Natural killer cell treated with Interleukin-12 subunit alpha and Interleukin-12 subunit beta and Interleukin-15 and Interleukin-18, amount 100 ng/mL, for 72 hours (primary cell): Measurements from ENCODE around the gene TMCC3. TPM values are rescaled to one million over a fixed set of nuclear protein-coding genes. Genes with fewer than 3 reads are reported as not detected.

Source experiments
- ATAC-seq, 2 donors: fragments of 150-1000 bp; cut with Tn5 transposase in 1 of 2; sonication (Bioruptor Pico), chemical (Tn5 transposase) in 1 of 2; 2 replicates each; pipeline ENCODE4 v1.10.0; 2021
- DNase-seq: peaks from one replicate; pipeline ENCODE4 v3.0.0; 2022; ENCODE audit warnings: low spot score
- H3K27ac Mint-ChIP-seq, 2 donors: 1 replicate in 1 of 2; 2 replicates in 1 of 2; pipeline ENCODE4 v1.8.0; 2022; ENCODE audit warnings: mixed read lengths in 2 of 2, mild to moderate bottlenecking in 1 of 2, moderate library complexity in 1 of 2
- H3K27me3 Mint-ChIP-seq, 2 donors: 1 replicate in 1 of 2; 2 replicates in 1 of 2; pipeline ENCODE4 v1.8.0; 2022; ENCODE audit warnings: mixed read lengths in 2 of 2
- H3K36me3 Mint-ChIP-seq: one replicate; pipeline ENCODE4 v1.8.0; 2022; ENCODE audit warnings: mixed read lengths
- H3K4me1 Mint-ChIP-seq, 2 donors: 1 replicate in 1 of 2; 2 replicates in 1 of 2; pipeline ENCODE4 v1.8.0; 2022; ENCODE audit warnings: low read depth in 2 of 2, mixed read lengths in 2 of 2, mild to moderate bottlenecking in 1 of 2
- H3K4me3 Mint-ChIP-seq: one replicate; pipeline ENCODE4 v1.8.0; 2022; ENCODE audit warnings: mixed read lengths
- H3K9me3 Mint-ChIP-seq: 2 replicates; pipeline ENCODE4 v1.8.0; 2022; ENCODE audit warnings: mixed read lengths
- total RNA-seq, 2 donors: library from RNA; stranded (reverse); gene quantifications; one replicate each; pipeline ENCODE4 v1.2.3, GENCODE V29; 2022

Gene TMCC3
- total RNA-seq, 2 donors from 2014 or later, result 1.8 to 3.5 TPM

- no peak for DNase-seq
- Mint-ChIP-seq H3K4me1 (peaks cover 46 to 48% of the 10 kb centered on the region in 2 donors), H3K36me3 (no peaks in the 10 kb centered on the region), H3K27ac (no peak overlapping the region), H3K27me3 (no peaks in the 10 kb centered on the region), H3K4me3 (no peak overlapping the region), H3K9me3 (no peaks in the 10 kb centered on the region)
- no peak for ATAC-seq
Measured at GRCh38 chr12:94679554-94680195, 29.3 kb upstream of the TMCC3 start.

- Mint-ChIP-seq H3K4me1 (peaks cover 49 to 50% of the 10 kb centered on the region in 2 donors), H3K27me3 (no peaks in the 10 kb centered on the region), H3K36me3 (no peaks in the 10 kb centered on the region), H3K27ac (peak overlapping the region; percentile 50 to 64), H3K9me3 (no peaks in the 10 kb centered on the region), H3K4me3 (peak overlapping the region; percentile 48)
- DNase-seq (no peak), ATAC-seq (no peak)
Measured at GRCh38 chr12:94678849-94679248, 28.5 kb upstream of the TMCC3 start.

- H3K27ac Mint-ChIP-seq, result peak overlapping the region; percentile 68 to 82
- no peaks in the 10 kb centered on the region for H3K9me3 Mint-ChIP-seq
- DNase-seq, result no peak
- peaks cover 45 to 49% of the 10 kb centered on the region in 2 donors for H3K4me1 Mint-ChIP-seq
- H3K4me3 Mint-ChIP-seq, result peak overlapping the region; percentile 37
- H3K27me3 Mint-ChIP-seq, result no peaks in the 10 kb centered on the region
- no peaks in the 10 kb centered on the region for H3K36me3 Mint-ChIP-seq
- no peak for ATAC-seq
Measured at GRCh38 chr12:94678379-94678778, 28.0 kb upstream of the TMCC3 start.

- ATAC-seq (no peak), DNase-seq (no peak)
- Mint-ChIP-seq H3K36me3 (no peaks in the 10 kb centered on the region), H3K27me3 (no peaks in the 10 kb centered on the region), H3K27ac (peak overlapping the region; percentile 68 to 82), H3K9me3 (no peaks in the 10 kb centered on the region), H3K4me3 (peak overlapping the region; percentile 37), H3K4me1 (peaks cover 40 to 43% of the 10 kb centered on the region in 2 donors)
Measured at GRCh38 chr12:94677778-94678177, 27.4 kb upstream of the TMCC3 start.

GRCh38 chr12:94676922-94677321 is 26.6 kb upstream of the TMCC3 start:
- ATAC-seq, result no peak
- no peaks in the 10 kb centered on the region for H3K9me3 Mint-ChIP-seq
- no peaks in the 10 kb centered on the region for H3K36me3 Mint-ChIP-seq
- H3K27ac Mint-ChIP-seq, result peak overlapping the region; percentile 82 to 91
- peaks cover 39 to 40% of the 10 kb centered on the region in 2 donors for H3K4me1 Mint-ChIP-seq
- H3K27me3 Mint-ChIP-seq, result no peaks in the 10 kb centered on the region
- H3K4me3 Mint-ChIP-seq, result peak overlapping the region; percentile 83
- no peak for DNase-seq

GRCh38 chr12:94676031-94676641 is 25.8 kb upstream of the TMCC3 start:
- Mint-ChIP-seq H3K27ac (peak overlapping the region; percentile 82 to 91), H3K27me3 (no peaks in the 10 kb centered on the region), H3K4me3 (peak overlapping the region; percentile 83), H3K9me3 (no peaks in the 10 kb centered on the region), H3K36me3 (no peaks in the 10 kb centered on the region), H3K4me1 (peaks cover 39 to 44% of the 10 kb centered on the region in 2 donors)
- peak; percentile 74 for DNase-seq
- peak; percentile 93 to 97 for ATAC-seq

GRCh38 chr12:94674835-94675234 is 24.5 kb upstream of the TMCC3 start:
- DNase-seq (no peak), ATAC-seq (no peak)
- no peaks in the 10 kb centered on the region for H3K9me3 Mint-ChIP-seq
- H3K4me1 Mint-ChIP-seq, result peaks cover 35 to 46% of the 10 kb centered on the region in 2 donors
- H3K4me3 Mint-ChIP-seq, result peak overlapping the region; percentile 26
- no peaks in the 10 kb centered on the region for H3K36me3 Mint-ChIP-seq
- H3K27ac Mint-ChIP-seq, result peak overlapping the region; percentile 54 to 61
- no peaks in the 10 kb centered on the region for H3K27me3 Mint-ChIP-seq

- Mint-ChIP-seq H3K27me3 (no peaks in the 10 kb centered on the region), H3K27ac (peak overlapping the region; percentile 54 to 61), H3K4me3 (no peak overlapping the region), H3K36me3 (no peaks in the 10 kb centered on the region), H3K9me3 (no peaks in the 10 kb centered on the region), H3K4me1 (peaks cover 35 to 44% of the 10 kb centered on the region in 2 donors)
- no peak for DNase-seq
- ATAC-seq, result no peak
Measured at GRCh38 chr12:94674051-94674451, 23.7 kb upstream of the TMCC3 start.

GRCh38 chr12:94673496-94673895 is 23.1 kb upstream of the TMCC3 start:
- Mint-ChIP-seq H3K9me3 (no peaks in the 10 kb centered on the region), H3K36me3 (no peaks in the 10 kb centered on the region), H3K27me3 (no peaks in the 10 kb centered on the region), H3K4me3 (no peak overlapping the region), H3K27ac (no peak overlapping the region), H3K4me1 (peaks cover 32 to 40% of the 10 kb centered on the region in 2 donors)
- DNase-seq (no peak), ATAC-seq (no peak)

GRCh38 chr12:94671917-94672316 is 21.6 kb upstream of the TMCC3 start:
- Mint-ChIP-seq H3K36me3 (no peaks in the 10 kb centered on the region), H3K4me1 (peaks cover 19 to 27% of the 10 kb centered on the region in 2 donors), H3K4me3 (no peak overlapping the region), H3K9me3 (no peaks in the 10 kb centered on the region), H3K27ac (no peak overlapping the region), H3K27me3 (no peaks in the 10 kb centered on the region)
- no peak for DNase-seq
- no peak for ATAC-seq

GRCh38 chr12:94670898-94671297 is 20.5 kb upstream of the TMCC3 start:
- ATAC-seq (no peak), DNase-seq (no peak)
- peaks cover 9 to 17% of the 10 kb centered on the region in 2 donors for H3K4me1 Mint-ChIP-seq
- no peak overlapping the region for H3K4me3 Mint-ChIP-seq
- no peaks in the 10 kb centered on the region for H3K9me3 Mint-ChIP-seq
- H3K27ac Mint-ChIP-seq, result no peak overlapping the region
- H3K27me3 Mint-ChIP-seq, result no peaks in the 10 kb centered on the region
- H3K36me3 Mint-ChIP-seq, result no peaks in the 10 kb centered on the region

GRCh38 chr12:94670075-94670474 is 19.7 kb upstream of the TMCC3 start:
- Mint-ChIP-seq H3K4me3 (no peak overlapping the region), H3K4me1 (peaks cover 5 to 12% of the 10 kb centered on the region in 2 donors), H3K27ac (no peak overlapping the region), H3K36me3 (no peaks in the 10 kb centered on the region), H3K27me3 (no peaks in the 10 kb centered on the region), H3K9me3 (no peaks in the 10 kb centered on the region)
- ATAC-seq, result no peak
- no peak for DNase-seq

- Mint-ChIP-seq H3K27me3 (no peaks in the 10 kb centered on the region), H3K4me3 (no peak overlapping the region), H3K4me1 (peaks cover 0 to 6% of the 10 kb centered on the region in 2 donors), H3K9me3 (no peaks in the 10 kb centered on the region), H3K36me3 (no peaks in the 10 kb centered on the region), H3K27ac (no peak overlapping the region)
- no peak for ATAC-seq
- DNase-seq, result no peak
Measured at GRCh38 chr12:94667031-94667540, 16.7 kb upstream of the TMCC3 start.

- no peak overlapping the region for H3K4me3 Mint-ChIP-seq
- no peaks in the 10 kb centered on the region for H3K27me3 Mint-ChIP-seq
- no peaks in the 10 kb centered on the region for H3K9me3 Mint-ChIP-seq
- H3K27ac Mint-ChIP-seq, result no peak overlapping the region
- peaks cover 0 to 2% of the 10 kb centered on the region in 2 donors for H3K4me1 Mint-ChIP-seq
- no peak for DNase-seq
- ATAC-seq, result no peak
- H3K36me3 Mint-ChIP-seq, result no peaks in the 10 kb centered on the region
Measured at GRCh38 chr12:94666158-94666557, 15.8 kb upstream of the TMCC3 start.
